ENCODE measurements around the gene STOM.

GRCh38 chr9:121365564-121365963 is 4.5 kb downstream of the STOM start:
- no peak for TF ChIP-seq CTCF (IDR thresholded peaks at IDR 0.05 in 4 of 5, conservative IDR thresholded peaks at IDR 0.05 in 1 of 5)
- TF ChIP-seq POLR2A (IDR thresholded peaks at IDR 0.05), result no peak
